Hematopoietic multipotent progenitor cell (in vitro differentiated cells): ENCODE data around the gene HMCN1. TPM values are rescaled to one million over a fixed set of nuclear protein-coding genes. Genes with fewer than 3 reads are reported as not detected.
"Not testable (repeated sequence)": the region's sequence is repeated elsewhere in the genome, so short reads cannot be mapped to it uniquely, and the experiment has no call there.

Experiments
- DNase-seq, 3 donors: peaks; one replicate each; pipeline ENCODE4 v3.0.0-alpha.2; 2011 to 2015; ENCODE audit warnings: low read depth in 2 of 3, low spot score in 2 of 3
- total RNA-seq: library from RNA; depleted of rRNA; stranded (reverse); fragments of >200 nt; gene quantifications from one replicate; pipeline ENCODE4 v1.2.3, GENCODE V29; 2012

The HMCN1 gene
- total RNA-seq, 1 donor = under 0.01 TPM

DNA sequence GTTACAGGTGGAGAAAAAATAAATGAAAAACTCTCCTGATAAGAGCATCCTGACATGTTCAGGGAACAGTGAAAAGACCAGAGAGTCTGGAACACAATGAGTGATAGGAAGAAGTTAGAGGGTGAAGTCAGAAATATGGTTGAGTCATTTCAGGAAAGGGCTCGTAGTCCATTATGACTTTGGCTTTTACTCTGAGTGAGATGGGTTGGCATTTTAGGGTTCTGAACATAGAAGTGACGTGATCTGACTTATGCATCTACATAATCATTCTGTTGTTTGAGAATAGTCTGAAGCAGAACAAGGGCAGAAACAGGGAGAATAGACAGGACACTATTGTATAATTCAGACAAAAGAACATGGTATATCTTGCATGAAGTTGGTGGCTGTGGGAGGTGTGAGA lies 5.8 kb downstream of the HMCN1 start:
- no peak for DNase-seq

DNA sequence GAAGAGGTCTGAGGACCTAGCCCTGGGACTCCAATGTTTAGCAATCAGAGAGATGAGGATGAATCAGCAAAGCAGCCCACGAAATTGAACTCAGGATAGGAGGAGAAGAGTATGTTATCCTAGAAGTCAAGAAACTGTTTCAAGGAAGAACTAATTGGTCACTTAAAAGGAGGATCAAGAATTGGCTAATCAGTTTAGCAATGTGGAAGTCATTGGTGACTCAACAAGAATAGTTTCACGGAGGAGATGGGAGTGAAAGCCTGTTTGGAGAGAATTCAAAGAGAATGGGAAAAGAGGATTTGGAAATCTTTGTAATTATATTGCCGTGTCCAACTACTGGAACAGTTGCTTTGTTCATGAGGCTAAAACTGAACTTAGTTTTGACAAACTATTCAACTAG lies 7.4 kb downstream of the HMCN1 start:
- DNase-seq = no peak

DNA sequence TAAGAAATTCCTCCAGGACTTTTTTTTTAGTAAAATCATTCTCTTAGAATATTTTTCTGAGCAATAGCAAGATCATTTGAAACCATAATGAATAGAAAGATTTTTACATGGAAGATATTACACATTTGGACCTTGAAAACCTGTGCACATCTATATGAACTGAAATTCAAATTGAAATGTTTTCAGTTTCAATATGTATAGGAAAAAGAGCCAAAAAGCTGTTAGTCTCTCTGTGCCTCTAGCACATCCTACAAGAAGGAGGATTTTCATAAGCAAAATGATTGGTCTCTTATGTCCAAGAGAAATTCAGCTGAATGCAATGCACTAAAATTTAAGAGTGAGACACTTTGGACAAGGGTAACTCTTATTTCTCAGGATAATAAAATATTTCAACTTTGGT lies 8.2 kb downstream of the HMCN1 start:
- DNase-seq = no peak

DNA sequence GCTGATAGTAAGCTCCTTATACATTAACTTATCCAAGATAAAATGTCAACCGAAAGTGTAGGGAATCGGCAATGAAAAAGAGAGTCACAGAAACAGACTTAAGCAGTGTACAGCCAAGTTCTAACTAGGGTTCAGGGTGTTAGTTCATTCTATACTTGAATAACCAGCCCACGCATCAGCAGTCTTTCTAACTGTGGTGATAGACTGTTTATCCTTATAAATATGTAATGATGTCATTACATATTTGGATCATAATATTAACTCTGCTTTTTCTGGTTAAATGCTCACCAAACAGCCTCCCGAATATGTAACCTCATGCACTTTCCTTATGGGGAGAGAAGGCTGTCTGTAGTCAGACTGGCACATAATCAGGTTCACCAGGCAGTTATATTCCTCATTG lies 11.0 kb downstream of the HMCN1 start:
- no peak for DNase-seq

- DNase-seq = no peak
These were observed 24.9 kb downstream of the HMCN1 start for GRCh38 chr1:185759061-185759460.

- DNase-seq = no peak
These were observed 27.6 kb downstream of the HMCN1 start for GRCh38 chr1:185761841-185762240.

DNA sequence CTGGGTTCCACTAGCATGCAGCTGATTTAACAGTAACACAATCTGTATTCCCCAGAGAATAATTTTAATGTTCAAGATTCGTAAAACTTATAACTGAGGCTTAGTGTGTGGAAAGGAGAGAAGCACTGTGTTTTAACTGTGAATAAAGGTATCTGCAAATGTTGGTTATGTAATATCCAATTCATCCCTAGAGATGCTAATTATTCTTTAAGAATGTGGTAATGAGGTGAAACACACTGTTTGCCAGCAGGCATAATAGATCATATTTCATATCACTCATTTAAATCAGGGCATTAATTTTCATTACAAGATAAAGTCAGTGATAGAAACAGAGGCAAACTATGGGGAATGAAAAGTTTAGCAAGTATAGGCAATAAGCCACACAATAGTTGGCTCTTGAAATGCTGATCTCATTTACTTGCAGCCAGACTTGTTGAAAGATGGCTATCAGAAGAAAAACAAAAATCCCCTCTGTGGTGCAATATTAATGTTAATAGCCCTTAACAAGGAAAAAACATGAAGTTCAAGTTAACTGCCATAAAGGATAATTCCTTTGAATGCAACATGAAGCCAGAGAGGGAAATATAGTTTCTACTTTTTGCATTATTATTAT lies 33.4 kb downstream of the HMCN1 start:
- DNase-seq = no peak

DNA sequence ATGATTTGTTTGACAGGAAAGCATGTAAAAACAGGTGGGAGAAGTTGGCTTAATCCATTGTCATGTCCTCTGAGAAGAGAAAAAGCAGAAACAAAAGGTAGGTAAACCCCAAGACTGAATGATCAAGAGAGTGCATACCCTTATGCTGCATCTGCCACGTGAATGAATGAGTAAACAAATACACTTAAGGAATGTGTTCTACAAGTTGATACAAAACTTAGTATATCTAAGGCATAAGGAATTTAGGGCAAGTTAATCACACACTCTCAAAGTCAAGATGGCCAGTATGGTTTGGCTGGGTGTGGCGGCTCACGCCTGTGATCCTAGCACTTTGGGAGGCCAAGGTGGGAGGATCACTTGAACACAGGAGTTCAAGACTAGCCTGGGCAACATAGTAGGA lies 34.2 kb downstream of the HMCN1 start:
- DNase-seq = no peak

- DNase-seq = no peak
These were observed 34.9 kb downstream of the HMCN1 start for GRCh38 chr1:185769136-185769535.

DNA sequence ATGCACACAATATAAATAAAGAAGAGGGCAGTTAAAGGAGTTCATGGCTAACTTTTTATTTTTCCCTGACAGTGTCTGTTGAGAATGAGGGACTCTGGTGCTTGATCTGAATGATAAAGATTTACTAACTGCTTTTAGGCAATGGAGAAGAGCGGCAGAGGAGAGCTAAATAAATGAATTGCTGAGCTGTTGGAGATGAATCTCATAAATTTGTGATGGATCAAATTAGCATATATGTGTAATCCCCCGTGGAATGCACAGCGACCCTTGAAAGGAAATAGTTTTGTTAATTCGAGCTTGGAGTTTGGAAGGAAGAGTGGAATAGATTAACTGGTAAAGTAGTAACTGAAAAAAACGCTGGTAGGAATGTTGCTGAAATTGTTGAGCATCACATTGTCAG lies 40.2 kb downstream of the HMCN1 start:
- DNase-seq = no peak

DNA sequence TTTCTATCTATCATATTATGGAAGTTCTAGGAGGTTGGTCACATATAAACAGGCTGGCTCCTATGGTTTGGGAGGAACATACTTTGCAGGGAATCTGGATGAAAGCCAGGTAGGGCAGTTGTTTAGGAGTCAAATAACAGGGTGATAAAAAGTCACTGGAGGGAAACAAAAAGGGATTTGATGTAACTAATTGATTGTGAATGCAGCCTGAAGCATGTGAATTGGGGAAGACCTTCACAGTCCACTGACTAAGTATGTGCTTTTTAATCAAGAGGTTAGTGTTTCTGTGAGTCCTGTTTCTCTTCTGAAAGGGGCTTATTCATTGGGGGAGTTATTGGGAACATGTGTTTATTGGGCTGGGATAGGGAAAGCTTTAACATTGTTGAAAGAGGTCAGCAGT lies 41.3 kb downstream of the HMCN1 start:
- DNase-seq = no peak

GRCh38 chr1:185776522-185776921 lies 42.3 kb downstream of the HMCN1 start:
- DNase-seq = no peak

GRCh38 chr1:185783860-185784259 lies 49.7 kb downstream of the HMCN1 start:
- not testable (repeated sequence) for DNase-seq

- DNase-seq = no peak
These were observed 51.4 kb downstream of the HMCN1 start for GRCh38 chr1:185785586-185785985.

GRCh38 chr1:185786524-185786923 lies 52.3 kb downstream of the HMCN1 start:
- DNase-seq = no peak

DNA sequence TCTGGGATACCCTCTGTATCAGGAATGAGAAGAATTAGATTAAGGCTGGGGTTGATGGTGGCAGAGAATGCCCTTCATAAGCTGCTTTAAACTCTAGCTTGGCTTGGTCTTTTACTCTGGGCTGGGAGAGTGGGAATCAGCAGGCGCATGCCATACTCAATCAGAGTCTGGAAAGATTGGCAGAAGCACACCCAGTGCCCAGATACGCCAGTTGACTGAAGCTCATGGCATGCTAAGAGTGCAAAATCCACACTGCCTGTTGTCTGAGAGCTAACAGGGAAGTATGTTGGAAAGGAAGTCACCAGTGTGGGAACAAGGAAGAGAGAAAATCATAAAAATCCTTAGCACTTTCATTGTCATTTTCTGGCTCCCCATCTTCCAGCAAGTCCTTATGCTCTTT lies 53.0 kb downstream of the HMCN1 start:
- DNase-seq = no peak

DNA sequence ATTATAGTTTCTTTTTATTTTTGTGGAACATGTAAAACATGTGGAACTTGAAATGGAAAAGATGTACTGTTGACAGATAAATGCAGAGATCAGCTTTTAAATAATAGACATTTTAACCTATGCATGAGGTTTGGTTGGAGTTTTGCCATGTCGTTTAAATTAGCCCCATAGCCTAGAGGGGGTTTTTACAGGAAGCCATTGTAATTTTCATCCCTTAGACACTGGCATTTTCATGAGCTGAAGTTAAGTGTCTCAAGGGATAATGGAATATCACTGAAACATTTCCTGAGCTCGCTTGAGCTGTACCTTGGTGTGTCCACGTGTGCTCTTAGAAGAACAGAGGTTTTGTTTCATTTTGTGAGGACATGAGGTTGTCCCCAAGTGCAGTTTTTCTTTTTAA lies 54.2 kb downstream of the HMCN1 start:
- DNase-seq = no peak

DNA sequence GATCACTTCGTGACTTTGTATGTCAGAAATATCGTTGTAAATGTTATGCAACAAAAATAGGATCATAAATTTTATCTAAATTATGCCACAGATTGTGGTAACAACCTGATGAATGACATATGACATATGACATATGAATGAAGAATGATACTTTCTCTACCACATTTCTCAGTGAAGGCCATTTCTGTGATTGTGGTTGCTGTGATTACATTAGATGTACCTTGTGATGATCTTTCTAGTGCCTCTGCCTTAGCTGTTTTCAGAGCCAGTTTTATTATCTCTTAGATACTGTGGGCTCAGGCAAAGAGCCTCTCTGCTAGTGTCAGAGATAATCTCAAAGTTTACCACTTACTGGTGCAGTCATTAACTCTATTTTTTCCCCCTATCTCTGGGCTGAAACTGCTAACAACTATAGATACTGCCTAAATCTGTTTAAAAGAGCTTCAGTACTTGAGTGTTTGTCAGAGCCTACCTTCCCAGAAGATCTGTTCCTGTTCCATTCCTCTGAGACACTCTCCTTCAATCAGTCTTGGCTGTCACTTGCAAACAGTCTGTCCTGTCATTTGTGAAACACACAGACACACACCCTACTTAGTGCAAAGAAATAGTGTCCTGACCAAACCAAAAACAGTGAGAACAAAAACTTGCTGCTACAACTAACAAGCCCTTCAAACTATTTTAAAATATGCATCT lies 55.5 kb downstream of the HMCN1 start:
- DNase-seq = no peak

DNA sequence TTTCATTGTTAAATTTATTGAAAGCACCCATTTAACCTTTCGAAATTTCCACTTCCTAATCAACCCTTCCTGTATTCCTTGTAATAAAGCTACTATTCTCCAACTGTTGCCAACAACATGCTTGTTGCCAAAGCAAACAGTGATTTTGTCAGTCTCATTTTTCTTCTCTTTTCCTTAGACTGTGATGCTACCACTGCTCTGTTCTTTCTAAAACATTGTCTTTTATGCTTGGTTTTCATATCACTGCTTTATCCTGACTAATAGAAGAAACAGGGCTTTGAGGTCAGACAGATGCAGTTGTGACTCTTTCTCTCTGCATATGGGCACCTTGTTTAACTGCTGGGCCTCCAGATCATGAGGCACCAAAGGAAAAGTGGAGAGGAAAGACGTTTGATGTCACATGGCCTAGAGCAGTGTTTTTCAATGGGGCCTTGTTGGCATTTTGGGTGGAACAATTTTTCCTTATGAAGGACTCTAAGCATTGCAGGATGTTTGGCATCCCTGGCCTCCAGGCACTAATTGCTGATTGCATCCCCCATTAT lies 56.1 kb downstream of the HMCN1 start:
- no peak for DNase-seq

DNA sequence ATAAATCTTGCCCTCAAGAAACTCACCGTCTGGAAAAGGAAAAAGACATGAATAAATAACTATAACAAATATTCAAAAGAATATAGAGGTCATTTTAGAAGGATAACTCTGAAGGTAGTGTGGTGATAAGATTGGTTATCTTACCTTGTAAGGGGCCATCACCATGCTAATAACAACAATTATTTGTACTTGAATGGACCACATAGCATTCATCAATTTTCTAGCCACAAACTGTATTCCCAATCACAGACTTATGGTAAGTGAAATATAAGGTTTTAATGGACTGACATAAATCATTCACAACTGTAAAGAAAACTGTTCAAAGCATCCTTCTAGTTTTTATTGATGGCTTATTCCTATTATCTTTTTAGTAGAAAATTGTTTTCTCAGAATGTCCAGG lies 57.8 kb downstream of the HMCN1 start:
- DNase-seq = no peak

DNA sequence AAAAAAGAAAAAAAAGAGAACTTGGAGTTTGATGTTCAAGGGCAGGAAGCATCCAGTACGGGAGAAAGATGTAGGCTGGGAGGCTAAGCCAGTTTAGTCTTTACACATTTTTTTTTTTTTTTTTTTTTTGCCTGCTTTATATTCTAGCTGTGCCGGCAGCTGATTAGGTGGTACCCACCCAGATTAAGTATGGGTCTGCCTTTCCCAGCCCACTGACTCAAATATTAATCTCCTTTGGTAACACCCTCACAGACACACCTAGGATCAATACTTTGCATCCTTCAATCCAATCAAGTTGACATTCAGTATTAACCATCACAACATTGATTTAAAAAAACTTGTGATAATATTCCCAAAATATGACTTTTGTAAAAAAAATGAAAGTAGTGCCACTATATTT lies 60.3 kb downstream of the HMCN1 start:
- DNase-seq = not testable (repeated sequence)

GRCh38 chr1:185795181-185795580 lies 61.0 kb downstream of the HMCN1 start:
- no peak for DNase-seq

- no peak for DNase-seq
These were observed 64.3 kb downstream of the HMCN1 start for GRCh38 chr1:185798505-185798904.
